GM12872 (cell line): ENCODE data around the gene PER2.

ENCODE experiments used
- TF ChIP-seq, protein P1 (sequence below): IDR thresholded peaks from 3 replicates; pipeline ENCODE4 v1.5.1; 2011; ENCODE audit warnings: low read depth, mild to moderate bottlenecking, low read length, moderate library complexity; ENCODE audit not compliant: insufficient read depth

Gene PER2

DNA sequence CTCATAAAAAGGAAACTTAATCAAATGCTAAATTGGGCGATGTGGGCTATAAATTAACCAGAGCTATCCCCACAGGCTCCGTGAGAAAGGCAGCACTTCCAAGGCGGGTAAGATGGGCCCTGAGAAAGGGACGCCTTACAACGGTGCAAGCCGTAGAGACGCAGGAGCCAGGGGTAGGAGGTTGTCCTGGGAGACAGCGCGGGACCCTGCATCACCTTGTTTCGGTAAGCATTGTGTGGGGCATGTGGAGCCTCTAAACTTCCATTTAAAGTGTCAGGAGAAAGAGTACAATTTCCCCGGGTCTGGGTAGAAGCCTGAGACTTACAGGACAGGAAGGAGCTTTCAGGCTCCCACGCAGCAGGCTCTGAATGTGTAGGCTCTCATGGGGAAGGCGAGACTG is 1.2 kb upstream of the PER2 start:
- TF ChIP-seq, protein P1, sequence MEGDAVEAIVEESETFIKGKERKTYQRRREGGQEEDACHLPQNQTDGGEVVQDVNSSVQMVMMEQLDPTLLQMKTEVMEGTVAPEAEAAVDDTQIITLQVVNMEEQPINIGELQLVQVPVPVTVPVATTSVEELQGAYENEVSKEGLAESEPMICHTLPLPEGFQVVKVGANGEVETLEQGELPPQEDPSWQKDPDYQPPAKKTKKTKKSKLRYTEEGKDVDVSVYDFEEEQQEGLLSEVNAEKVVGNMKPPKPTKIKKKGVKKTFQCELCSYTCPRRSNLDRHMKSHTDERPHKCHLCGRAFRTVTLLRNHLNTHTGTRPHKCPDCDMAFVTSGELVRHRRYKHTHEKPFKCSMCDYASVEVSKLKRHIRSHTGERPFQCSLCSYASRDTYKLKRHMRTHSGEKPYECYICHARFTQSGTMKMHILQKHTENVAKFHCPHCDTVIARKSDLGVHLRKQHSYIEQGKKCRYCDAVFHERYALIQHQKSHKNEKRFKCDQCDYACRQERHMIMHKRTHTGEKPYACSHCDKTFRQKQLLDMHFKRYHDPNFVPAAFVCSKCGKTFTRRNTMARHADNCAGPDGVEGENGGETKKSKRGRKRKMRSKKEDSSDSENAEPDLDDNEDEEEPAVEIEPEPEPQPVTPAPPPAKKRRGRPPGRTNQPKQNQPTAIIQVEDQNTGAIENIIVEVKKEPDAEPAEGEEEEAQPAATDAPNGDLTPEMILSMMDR, result no peak

DNA sequence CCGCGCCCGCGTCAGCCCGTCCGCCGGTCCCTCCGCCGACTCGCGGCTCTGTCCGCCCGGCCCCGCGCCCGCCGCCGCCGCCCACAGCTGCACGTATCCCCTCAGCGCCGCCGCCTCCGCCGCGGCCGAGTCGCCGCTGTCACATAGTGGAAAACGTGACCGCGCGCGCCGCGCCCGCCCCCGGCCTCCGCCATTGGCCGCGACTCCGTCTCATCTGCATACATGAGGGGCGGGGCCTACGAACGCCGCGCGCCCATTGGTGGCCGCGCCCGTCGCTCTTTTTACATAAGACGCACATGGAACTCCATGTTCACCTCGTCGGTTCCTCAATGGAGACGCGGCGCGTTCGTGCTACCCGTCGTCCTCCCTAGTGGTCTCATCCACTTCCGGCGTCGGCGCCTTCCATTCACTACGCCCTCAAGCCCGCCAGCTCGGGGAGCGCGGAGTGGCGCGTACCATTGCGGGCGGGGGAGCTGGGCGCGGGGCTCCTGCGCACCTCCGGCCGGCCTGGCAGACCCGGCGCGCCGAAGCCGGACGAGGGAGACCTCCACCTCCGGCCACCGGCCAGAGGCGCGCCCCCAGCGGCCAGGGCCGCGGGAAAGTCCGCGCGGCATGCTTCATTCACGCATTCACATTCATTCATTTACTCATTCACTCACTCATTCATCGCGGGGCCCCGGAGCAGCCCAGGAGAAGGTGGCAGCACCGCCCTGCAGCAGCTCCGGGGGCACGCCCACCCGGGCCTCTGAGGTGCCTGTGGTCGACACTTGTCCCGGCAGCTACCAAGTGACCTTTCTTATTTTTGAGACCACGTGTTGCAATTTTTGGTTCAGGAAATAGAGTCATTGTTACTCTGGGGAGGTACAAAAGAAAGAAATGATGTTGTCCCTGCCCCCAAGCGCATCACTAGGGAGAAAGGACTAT is 502 bp upstream of the PER2 start:
- TF ChIP-seq, protein P1, result peak; percentile 47

DNA sequence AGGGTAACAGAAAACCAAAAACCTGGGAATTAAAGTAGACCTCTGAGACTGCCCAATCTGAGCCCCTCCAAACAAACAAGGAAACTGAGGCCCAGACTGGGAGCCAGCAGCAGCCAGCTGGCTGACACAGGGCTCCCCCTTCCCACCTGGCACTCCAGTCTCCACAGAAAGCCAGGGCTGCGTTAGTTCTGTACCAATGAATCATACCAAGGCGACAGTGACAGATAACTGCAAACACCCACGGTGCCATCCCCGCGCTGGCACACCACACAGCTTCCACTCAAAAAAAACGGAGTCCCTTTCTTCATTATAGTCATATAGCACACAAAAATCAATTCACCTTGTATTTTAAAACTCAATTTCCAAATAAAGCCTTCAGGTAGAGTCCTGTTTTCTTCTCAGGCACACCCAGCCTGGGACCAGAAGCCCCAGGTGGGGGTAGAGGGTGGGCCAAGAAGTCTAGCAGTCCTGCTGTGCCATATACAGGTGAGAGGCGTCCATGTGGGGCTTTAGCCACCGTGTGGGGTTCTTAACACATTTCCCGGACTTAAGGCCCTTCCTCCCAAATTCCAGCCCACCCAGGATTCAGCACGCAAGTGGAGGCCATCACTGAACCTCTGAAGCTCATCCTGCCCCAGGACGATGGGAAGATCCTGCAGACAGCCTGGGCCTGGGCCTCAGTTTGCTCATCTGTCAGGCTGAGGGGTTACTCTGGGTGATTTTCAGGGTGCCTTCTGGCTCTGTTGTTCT is 1.2 kb downstream of the PER2 start:
- TF ChIP-seq, protein P1, result no peak

DNA sequence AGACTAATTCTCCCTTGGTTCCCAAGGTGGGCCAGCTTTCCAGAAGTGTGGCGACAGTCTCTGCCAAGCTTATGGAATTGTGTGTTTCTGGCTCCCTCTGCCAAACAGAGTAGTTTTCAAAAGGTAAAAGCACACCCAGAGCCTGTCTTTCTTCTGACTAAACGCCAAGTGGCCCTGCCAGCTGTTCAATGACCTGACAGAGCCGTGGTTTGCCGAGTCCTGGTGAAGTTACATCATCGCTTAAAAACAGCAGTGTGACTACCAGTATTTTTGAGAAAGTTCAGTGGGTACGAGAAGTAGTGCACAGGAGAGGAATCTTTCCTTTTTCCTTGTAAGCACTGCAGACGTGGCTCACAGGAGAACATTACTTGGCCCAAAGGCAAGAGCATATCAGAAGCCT is 1.9 kb downstream of the PER2 start:
- TF ChIP-seq, protein P1, result no peak

DNA sequence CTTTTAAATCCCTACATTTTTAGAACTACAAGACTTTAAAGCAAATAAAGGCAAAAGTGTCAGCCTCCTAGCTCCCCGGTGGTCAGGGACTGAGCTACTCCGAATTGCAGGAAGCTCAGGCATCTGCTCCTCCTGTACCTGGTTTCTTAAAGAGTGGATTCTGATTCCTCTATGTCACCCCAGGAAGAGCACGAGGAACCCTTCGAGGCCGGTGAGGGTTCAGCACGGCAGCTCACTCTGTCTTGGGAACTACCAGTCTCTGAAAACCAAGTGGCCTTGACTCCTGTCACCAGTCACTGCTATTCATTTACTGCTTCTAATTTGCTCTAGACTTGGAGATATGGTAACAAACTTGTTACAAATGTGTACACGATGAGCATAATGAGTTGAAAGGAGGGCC is 2.3 kb downstream of the PER2 start:
- TF ChIP-seq, protein P1, result no peak

DNA sequence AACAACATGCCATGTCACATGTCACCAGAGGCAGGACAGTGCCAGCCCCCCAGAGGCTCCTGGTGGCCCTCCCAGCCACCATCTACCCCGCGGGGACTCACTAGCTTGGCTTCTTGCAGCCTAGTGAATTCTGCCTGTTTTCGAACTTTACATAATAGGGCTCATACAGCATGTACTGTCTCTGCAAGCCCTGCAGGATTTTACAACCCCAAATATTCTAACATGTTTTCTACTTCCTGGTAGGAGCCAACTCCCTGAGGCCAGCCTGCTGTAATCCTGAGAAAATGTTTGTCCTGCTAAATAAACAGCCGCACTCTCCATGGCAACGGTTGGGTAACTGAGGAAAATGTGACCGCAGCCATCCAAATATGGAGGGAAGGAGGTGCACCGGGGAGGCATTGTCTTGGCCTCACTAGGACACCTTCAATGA is 2.7 kb downstream of the PER2 start:
- TF ChIP-seq, protein P1, result no peak

DNA sequence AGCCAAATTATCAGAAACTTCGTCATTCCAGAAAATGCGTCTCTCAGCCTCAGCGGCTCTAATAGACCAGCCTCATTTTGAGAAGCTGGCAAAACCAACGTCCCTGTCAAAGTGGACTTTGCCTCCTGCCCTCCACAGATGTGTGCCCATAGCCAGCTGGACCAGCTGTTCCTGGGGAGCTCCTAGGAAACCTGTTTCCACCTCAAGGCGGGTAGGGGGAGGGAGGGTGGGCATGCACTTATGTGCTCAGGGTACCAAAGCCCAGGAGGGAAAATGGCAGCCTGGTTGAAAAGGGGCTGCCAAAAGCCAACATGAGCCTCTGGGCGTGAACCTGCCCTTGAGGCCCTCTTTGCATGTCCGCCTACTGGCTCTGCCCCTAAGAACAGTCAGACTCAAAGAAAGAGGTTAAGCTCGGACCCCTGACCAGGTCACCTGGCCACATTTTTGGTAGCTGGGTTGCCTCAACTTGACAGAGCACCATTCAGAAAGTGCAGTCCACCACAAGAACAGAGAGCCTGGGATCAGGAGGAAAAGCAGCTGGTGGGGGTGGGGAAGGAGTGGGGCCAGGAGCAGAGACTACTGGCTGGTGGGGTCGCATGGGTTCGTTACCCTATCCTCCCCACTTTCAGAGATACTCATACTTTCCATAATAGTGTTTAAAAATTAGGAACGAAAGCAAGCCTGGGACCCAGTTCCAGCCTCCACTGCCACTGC is 3.5 kb downstream of the PER2 start:
- TF ChIP-seq, protein P1, result no peak
